ENCODE measurements around the gene WDR37.

WDR37 gene

GRCh38 chr10:1015688-1016087, 40.5 kb upstream of the WDR37 start:
- peaks cover 36 to 83% (median 66%) of the 10 kb centered on the region in 4 experiments for H3K36me3 ChIP-seq (ENCODE audit: control insufficient read depth in 4 of 4, insufficient read depth in 4 of 4, low read length in 3 of 4)
- H3K9me3 ChIP-seq (ENCODE audit: control extremely low read depth in 1 of 5, control insufficient read depth in 4 of 5, insufficient read depth in 2 of 5, low read depth in 1 of 5, low read length in 4 of 5), result no peaks in the 10 kb centered on the region
- DNase-seq, result no peak
- CTCF ChIA-PET, result interaction anchor here (0.6 to 1.1 kb wide), 3 partner anchors 20 to 131 kb away, joined by 3 read pairs; partner anchors contain the start of gene WDR37
- H3K27me3 ChIP-seq (replicated peaks in 2 of 5; ENCODE audit: control insufficient read depth in 4 of 5, insufficient read depth in 5 of 5, low read length in 4 of 5), result no peaks in the 10 kb centered on the region
- H3K4me1 ChIP-seq (ENCODE audit: control extremely low read depth in 1 of 4, control insufficient read depth in 4 of 4, insufficient read depth in 4 of 4, low read length in 3 of 4), result no peaks in the 10 kb centered on the region
- POLR2A ChIA-PET, result no interaction called here
- H3K4me3 ChIP-seq (ENCODE audit: control insufficient read depth in 1 of 7, extremely low read depth in 1 of 7, insufficient read depth in 4 of 7, low read depth in 2 of 7, low read length in 6 of 7), result no peak overlapping the region
- WGBS (ENCODE audit: insufficient coverage), result 96% methylated on average over 11 of the region's 11 CpGs
- no peak overlapping the region for H3K27ac ChIP-seq (ENCODE audit: insufficient read depth in 1 of 2, low read depth in 1 of 2, low read length in 2 of 2, poor library complexity in 1 of 2, severe bottlenecking in 2 of 2)

DNA sequence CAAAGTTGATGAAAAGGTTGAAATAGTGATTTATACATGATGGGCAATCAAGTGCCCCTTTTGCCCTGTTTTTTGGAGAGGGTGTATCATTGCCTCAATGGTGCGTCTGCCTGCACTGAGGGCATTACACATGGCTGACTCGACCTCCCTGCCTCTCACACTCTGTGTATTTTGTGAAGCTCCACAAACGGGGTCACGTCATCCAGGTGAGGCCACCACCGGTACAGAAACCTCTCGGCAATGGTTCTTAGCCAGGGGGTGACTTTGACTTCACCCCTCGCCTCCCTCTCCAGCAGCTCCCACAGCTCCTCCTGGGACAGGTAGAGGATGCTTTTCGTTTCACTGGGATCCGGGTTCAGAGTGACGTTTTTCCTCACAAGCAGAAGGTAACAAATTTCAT, 36.8 kb upstream of the WDR37 start:
- H3K4me1 ChIP-seq (ENCODE audit: control extremely low read depth in 1 of 4, control insufficient read depth in 4 of 4, insufficient read depth in 4 of 4, low read length in 3 of 4), result no peaks in the 10 kb centered on the region
- no peak overlapping the region for H3K4me3 ChIP-seq (ENCODE audit: control insufficient read depth in 1 of 7, extremely low read depth in 1 of 7, insufficient read depth in 4 of 7, low read depth in 2 of 7, low read length in 6 of 7)
- no peaks in the 10 kb centered on the region for H3K27me3 ChIP-seq (replicated peaks in 2 of 5; ENCODE audit: control insufficient read depth in 4 of 5, insufficient read depth in 5 of 5, low read length in 4 of 5)
- POLR2A ChIA-PET, result no interaction called here
- peaks cover 18 to 59% (median 39%) of the 10 kb centered on the region in 4 experiments for H3K36me3 ChIP-seq (ENCODE audit: control insufficient read depth in 4 of 4, insufficient read depth in 4 of 4, low read length in 3 of 4)
- H3K9me3 ChIP-seq (ENCODE audit: control extremely low read depth in 1 of 5, control insufficient read depth in 4 of 5, insufficient read depth in 2 of 5, low read depth in 1 of 5, low read length in 4 of 5), result no peaks in the 10 kb centered on the region
- no peak overlapping the region for H3K27ac ChIP-seq (ENCODE audit: insufficient read depth in 1 of 2, low read depth in 1 of 2, low read length in 2 of 2, poor library complexity in 1 of 2, severe bottlenecking in 2 of 2)
- 94% methylated on average over 9 of the region's 10 CpGs for WGBS (ENCODE audit: insufficient coverage)
- CTCF ChIA-PET, result interaction anchor here (2.5 kb wide), 1 partner anchor 10 kb away, joined by 6 read pairs; no protein-coding TSS in a partner anchor
- DNase-seq, result no peak

GRCh38 chr10:1020460-1020859, 35.7 kb upstream of the WDR37 start:
- no peak overlapping the region for H3K4me3 ChIP-seq (ENCODE audit: control insufficient read depth in 1 of 7, extremely low read depth in 1 of 7, insufficient read depth in 4 of 7, low read depth in 2 of 7, low read length in 6 of 7)
- no peaks in the 10 kb centered on the region for H3K9me3 ChIP-seq (ENCODE audit: control extremely low read depth in 1 of 5, control insufficient read depth in 4 of 5, insufficient read depth in 2 of 5, low read depth in 1 of 5, low read length in 4 of 5)
- WGBS (ENCODE audit: insufficient coverage), result 94% methylated on average over 8 of the region's 10 CpGs
- ChIA-PET POLR2A (no interaction called here), CTCF (interaction anchor here (2.5 kb wide), 1 partner anchor 8 kb away, joined by 6 read pairs; no protein-coding TSS in a partner anchor)
- peaks cover 18 to 50% (median 35%) of the 10 kb centered on the region in 4 experiments for H3K36me3 ChIP-seq (ENCODE audit: control insufficient read depth in 4 of 4, insufficient read depth in 4 of 4, low read length in 3 of 4)
- no peak for DNase-seq
- H3K27me3 ChIP-seq (replicated peaks in 2 of 5; ENCODE audit: control insufficient read depth in 4 of 5, insufficient read depth in 5 of 5, low read length in 4 of 5), result no peaks in the 10 kb centered on the region
- H3K4me1 ChIP-seq (ENCODE audit: control extremely low read depth in 1 of 4, control insufficient read depth in 4 of 4, insufficient read depth in 4 of 4, low read length in 3 of 4), result no peaks in the 10 kb centered on the region
- H3K27ac ChIP-seq (ENCODE audit: insufficient read depth in 1 of 2, low read depth in 1 of 2, low read length in 2 of 2, poor library complexity in 1 of 2, severe bottlenecking in 2 of 2), result no peak overlapping the region

GRCh38 chr10:1020958-1021357, 35.2 kb upstream of the WDR37 start:
- peaks cover 15 to 45% (median 30%) of the 10 kb centered on the region in 4 experiments for H3K36me3 ChIP-seq (ENCODE audit: control insufficient read depth in 4 of 4, insufficient read depth in 4 of 4, low read length in 3 of 4)
- no peak overlapping the region for H3K27ac ChIP-seq (ENCODE audit: insufficient read depth in 1 of 2, low read depth in 1 of 2, low read length in 2 of 2, poor library complexity in 1 of 2, severe bottlenecking in 2 of 2)
- H3K9me3 ChIP-seq (ENCODE audit: control extremely low read depth in 1 of 5, control insufficient read depth in 4 of 5, insufficient read depth in 2 of 5, low read depth in 1 of 5, low read length in 4 of 5), result no peaks in the 10 kb centered on the region
- H3K4me1 ChIP-seq (ENCODE audit: control extremely low read depth in 1 of 4, control insufficient read depth in 4 of 4, insufficient read depth in 4 of 4, low read length in 3 of 4), result no peaks in the 10 kb centered on the region
- DNase-seq, result no peak
- ChIA-PET POLR2A (no interaction called here), CTCF (interaction anchor here (2.5 kb wide), 1 partner anchor 8 kb away, joined by 6 read pairs; no protein-coding TSS in a partner anchor)
- H3K27me3 ChIP-seq (replicated peaks in 2 of 5; ENCODE audit: control insufficient read depth in 4 of 5, insufficient read depth in 5 of 5, low read length in 4 of 5), result no peaks in the 10 kb centered on the region
- no peak overlapping the region for H3K4me3 ChIP-seq (ENCODE audit: control insufficient read depth in 1 of 7, extremely low read depth in 1 of 7, insufficient read depth in 4 of 7, low read depth in 2 of 7, low read length in 6 of 7)
- 100% methylated on average over 5 of the region's 9 CpGs for WGBS (ENCODE audit: insufficient coverage)

DNA sequence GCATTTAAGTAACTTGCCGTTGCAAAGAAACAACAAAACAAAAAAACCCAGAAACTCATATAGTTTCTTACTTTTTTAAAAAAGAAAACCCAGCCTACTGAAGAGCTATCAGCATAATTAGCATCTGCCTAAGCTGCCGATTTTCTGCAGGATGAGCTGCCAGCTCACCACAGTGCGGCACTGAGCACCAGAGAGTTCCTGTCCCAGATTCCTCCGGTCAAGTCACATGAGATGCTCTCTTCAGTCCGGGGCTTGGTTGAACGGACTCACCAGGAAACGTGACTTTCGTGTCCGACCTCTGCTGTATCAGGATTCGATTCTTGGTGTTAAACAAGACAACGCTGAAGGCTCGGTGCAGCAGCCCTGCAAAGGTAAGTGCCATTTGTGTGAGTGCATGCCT, 33.8 kb upstream of the WDR37 start:
- ChIA-PET CTCF (no interaction called here), POLR2A (no interaction called here)
- H3K27ac ChIP-seq (ENCODE audit: insufficient read depth in 1 of 2, low read depth in 1 of 2, low read length in 2 of 2, poor library complexity in 1 of 2, severe bottlenecking in 2 of 2), result no peak overlapping the region
- H3K27me3 ChIP-seq (replicated peaks in 2 of 5; ENCODE audit: control insufficient read depth in 4 of 5, insufficient read depth in 5 of 5, low read length in 4 of 5), result no peaks in the 10 kb centered on the region
- DNase-seq, result no peak
- H3K36me3 ChIP-seq (ENCODE audit: control insufficient read depth in 4 of 4, insufficient read depth in 4 of 4, low read length in 3 of 4), result peaks cover 7 to 30% (median 19%) of the 10 kb centered on the region in 4 experiments
- 89% methylated on average over 11 of the region's 12 CpGs for WGBS (ENCODE audit: insufficient coverage)
- H3K4me3 ChIP-seq (ENCODE audit: control insufficient read depth in 1 of 7, extremely low read depth in 1 of 7, insufficient read depth in 4 of 7, low read depth in 2 of 7, low read length in 6 of 7), result no peak overlapping the region
- H3K4me1 ChIP-seq (ENCODE audit: control extremely low read depth in 1 of 4, control insufficient read depth in 4 of 4, insufficient read depth in 4 of 4, low read length in 3 of 4), result no peaks in the 10 kb centered on the region
- H3K9me3 ChIP-seq (ENCODE audit: control extremely low read depth in 1 of 5, control insufficient read depth in 4 of 5, insufficient read depth in 2 of 5, low read depth in 1 of 5, low read length in 4 of 5), result no peaks in the 10 kb centered on the region

GRCh38 chr10:1024103-1024502, 32.1 kb upstream of the WDR37 start:
- Histone ChIP-seq H3K4me3 (ENCODE audit: control insufficient read depth in 1 of 7, extremely low read depth in 1 of 7, insufficient read depth in 4 of 7, low read depth in 2 of 7, low read length in 6 of 7) (no peak overlapping the region), H3K9me3 (ENCODE audit: control extremely low read depth in 1 of 5, control insufficient read depth in 4 of 5, insufficient read depth in 2 of 5, low read depth in 1 of 5, low read length in 4 of 5) (no peaks in the 10 kb centered on the region), H3K27me3 (replicated peaks in 2 of 5; ENCODE audit: control insufficient read depth in 4 of 5, insufficient read depth in 5 of 5, low read length in 4 of 5) (no peaks in the 10 kb centered on the region), H3K27ac (ENCODE audit: insufficient read depth in 1 of 2, low read depth in 1 of 2, low read length in 2 of 2, poor library complexity in 1 of 2, severe bottlenecking in 2 of 2) (no peak overlapping the region), H3K4me1 (ENCODE audit: control extremely low read depth in 1 of 4, control insufficient read depth in 4 of 4, insufficient read depth in 4 of 4, low read length in 3 of 4) (no peaks in the 10 kb centered on the region), H3K36me3 (ENCODE audit: control insufficient read depth in 4 of 4, insufficient read depth in 4 of 4, low read length in 3 of 4) (peaks cover 4 to 20% (median 10%) of the 10 kb centered on the region in 4 experiments)
- ChIA-PET POLR2A (no interaction called here), CTCF (no interaction called here)
- DNase-seq, result no peak
- over 99% methylated on average over 12 of the region's 12 CpGs for WGBS (ENCODE audit: insufficient coverage)

- WGBS (ENCODE audit: insufficient coverage), result no CpG with 5 or more reads among the region's 1 CpG
- H3K27ac ChIP-seq (ENCODE audit: insufficient read depth in 1 of 2, low read depth in 1 of 2, low read length in 2 of 2, poor library complexity in 1 of 2, severe bottlenecking in 2 of 2), result no peak within 1 kb of the TSS
- CTCF ChIA-PET, result interaction anchor here (0.8 kb wide), 1 partner anchor 22 kb away, joined by 3 read pairs; no protein-coding TSS in a partner anchor
- H3K27me3 ChIP-seq (replicated peaks in 2 of 5; ENCODE audit: control insufficient read depth in 4 of 5, insufficient read depth in 5 of 5, low read length in 4 of 5), result no peaks in the 10 kb centered on the region
- H3K4me3 ChIP-seq (ENCODE audit: control insufficient read depth in 1 of 7, extremely low read depth in 1 of 7, insufficient read depth in 4 of 7, low read depth in 2 of 7, low read length in 6 of 7), result no peak within 1 kb of the TSS
- H3K4me1 ChIP-seq (ENCODE audit: control extremely low read depth in 1 of 4, control insufficient read depth in 4 of 4, insufficient read depth in 4 of 4, low read length in 3 of 4), result no peaks in the 10 kb centered on the region
- DNase-seq, result no peak
- POLR2A ChIA-PET, result no interaction called here
- H3K9me3 ChIP-seq (ENCODE audit: control extremely low read depth in 1 of 5, control insufficient read depth in 4 of 5, insufficient read depth in 2 of 5, low read depth in 1 of 5, low read length in 4 of 5), result no peaks in the 10 kb centered on the region
- peaks cover 0 to 7% (median 2%) of the 10 kb centered on the region in 4 experiments for H3K36me3 ChIP-seq (ENCODE audit: control insufficient read depth in 4 of 4, insufficient read depth in 4 of 4, low read length in 3 of 4)
These were observed 30.5 kb upstream of the WDR37 start, which contains the start of gene IDI2 for GRCh38 chr10:1025683-1026082. IDI2 (minus strand) TSS chr10:1025859; CDS start chr10:1024723, 1,136 bp downstream.
